ENCODE data around the gene TRPM3.

TRPM3 gene

GRCh38 chr9:70566066-70566465 is 555.4 kb downstream of the TRPM3 start (continued):
- TF ChIP-seq PRDM10 (tag by site-specific recombination; IDR thresholded peaks at IDR 0.05), result no peak
- TF ChIP-seq ZBTB8A (tag by site-specific recombination; IDR thresholded peaks at IDR 0.05), result no peak
- TF ChIP-seq ZBTB17 (tag by site-specific recombination; IDR thresholded peaks at IDR 0.05), result 0 out of 2 replicates have a peak, but pooled peaks have one; percentile 19
- TF ChIP-seq ZNF416 (tag by site-specific recombination; IDR thresholded peaks at IDR 0.05), result no peak

- Histone ChIP-seq H3K4me3 (ENCODE audit: low read depth, low read length) (no peak overlapping the region), H3K4me1 (ENCODE audit: control insufficient read depth, insufficient read depth, low read length) (peaks cover 3% of the 10 kb centered on the region), H3K27ac (ENCODE audit: extremely low read depth, low read depth, low read length) (no peak overlapping the region), H3K9me3 (ENCODE audit: control insufficient read depth, insufficient read depth, low read depth, low read length) (no peaks in the 10 kb centered on the region), H3K36me3 (ENCODE audit: control insufficient read depth in 2 of 2, insufficient read depth in 1 of 2, low read length in 2 of 2) (no peaks in the 10 kb centered on the region)
- ChIA-PET CTCF (no interaction called here), POLR2A (no interaction called here)
- no peak for TF ChIP-seq ZBTB20 (tag by site-specific recombination; IDR thresholded peaks at IDR 0.05)
- no peak for TF ChIP-seq ZNF610 (tag by site-specific recombination; IDR thresholded peaks at IDR 0.05; ENCODE audit: borderline replicate concordance)
- TF ChIP-seq AEBP2 (tag by site-specific recombination; IDR thresholded peaks at IDR 0.05; ENCODE audit: borderline replicate concordance), result no peak
- no peak for TF ChIP-seq ZEB2 (tag by site-specific recombination; IDR thresholded peaks at IDR 0.05)
- no peak for TF ChIP-seq ZNF473 (tag by site-specific recombination; IDR thresholded peaks at IDR 0.05)
- no peak for TF ChIP-seq ZNF184 (tag by site-specific recombination; IDR thresholded peaks at IDR 0.05)
- TF ChIP-seq IKZF3 (tag by site-specific recombination; IDR thresholded peaks at IDR 0.05), result no peak
- no peak for TF ChIP-seq ZNF555 (tag by site-specific recombination; conservative IDR thresholded peaks at IDR 0.05)
- TF ChIP-seq PRDM1 (tag by site-specific recombination; IDR thresholded peaks at IDR 0.05), result no peak
- TF ChIP-seq KLF8 (tag by site-specific recombination; IDR thresholded peaks at IDR 0.05), result no peak
- TF ChIP-seq ZNF785 (tag by site-specific recombination; IDR thresholded peaks at IDR 0.05), result no peak
- no peak for TF ChIP-seq KLF7 (tag by site-specific recombination; IDR thresholded peaks at IDR 0.05; ENCODE audit: borderline replicate concordance)
Measured at GRCh38 chr9:70564468-70565335, 556.7 kb downstream of the TRPM3 start.

- ChIA-PET POLR2A (no interaction called here), CTCF (no interaction called here)
- H3K4me1 ChIP-seq (ENCODE audit: control insufficient read depth, insufficient read depth, low read length), result peaks cover 3% of the 10 kb centered on the region
- no peak overlapping the region for H3K27ac ChIP-seq (ENCODE audit: extremely low read depth, low read depth, low read length)
- no peaks in the 10 kb centered on the region for H3K36me3 ChIP-seq (ENCODE audit: control insufficient read depth in 2 of 2, insufficient read depth in 1 of 2, low read length in 2 of 2)
- TF ChIP-seq ZBTB49 (tag by site-specific recombination; IDR thresholded peaks at IDR 0.05; ENCODE audit: low read depth), result no peak
- no peak overlapping the region for H3K4me3 ChIP-seq (ENCODE audit: low read depth, low read length)
- no peaks in the 10 kb centered on the region for H3K9me3 ChIP-seq (ENCODE audit: control insufficient read depth, insufficient read depth, low read depth, low read length)
Measured at GRCh38 chr9:70563431-70564204, 557.8 kb downstream of the TRPM3 start.
